Measurements from ENCODE around the gene WTAP.
"Not testable (repeated sequence)": the region's sequence is repeated elsewhere in the genome, so short reads cannot be mapped to it uniquely, and the experiment has no call there.

WTAP gene

GRCh38 chr6:159729598-159730331 lies 2.5 kb downstream of the WTAP start:
- no peak for DNase-seq

- no peak for DNase-seq
Measured at GRCh38 chr6:159730332-159730676, 3.0 kb downstream of the WTAP start.

GRCh38 chr6:159732550-159732949 lies 5.2 kb downstream of the WTAP start:
- not testable (repeated sequence) for DNase-seq

GRCh38 chr6:159733395-159733794 lies 6.1 kb downstream of the WTAP start:
- DNase-seq: not testable (repeated sequence)

- DNase-seq: no peak
Measured at GRCh38 chr6:159736908-159737307, 9.6 kb downstream of the WTAP start.

GRCh38 chr6:159739341-159739740 lies 12.0 kb downstream of the WTAP start:
- no peak for DNase-seq

- no peak for DNase-seq
Measured at GRCh38 chr6:159742165-159742564, 14.9 kb downstream of the WTAP start.

- DNase-seq: no peak
Measured at GRCh38 chr6:159745081-159745480, 17.8 kb downstream of the WTAP start.

GRCh38 chr6:159746759-159747158 lies 19.5 kb downstream of the WTAP start:
- DNase-seq: no peak

- not testable (repeated sequence) for DNase-seq
Measured at GRCh38 chr6:159748127-159748526, 20.8 kb downstream of the WTAP start.

- DNase-seq: no peak
Measured at GRCh38 chr6:159751448-159751847, 24.1 kb downstream of the WTAP start.

- DNase-seq: no peak
Measured at GRCh38 chr6:159753081-159753872, 26.0 kb downstream of the WTAP start.

- DNase-seq: no peak
Measured at GRCh38 chr6:159754401-159754800, 27.1 kb downstream of the WTAP start.

- DNase-seq: no peak
Measured at GRCh38 chr6:159754959-159755914, 27.9 kb downstream of the WTAP start.

- no peak for DNase-seq
Measured at GRCh38 chr6:159756508-159756907, 29.2 kb downstream of the WTAP start.

- DNase-seq: no peak
Measured at GRCh38 chr6:159758031-159759001, 31.0 kb downstream of the WTAP start.

- no peak for DNase-seq
Measured at GRCh38 chr6:159759645-159760044, 32.3 kb downstream of the WTAP start.

- DNase-seq: no peak
Measured at GRCh38 chr6:159760602-159761057, 33.3 kb downstream of the WTAP start.

- peak; percentile 37 for DNase-seq
Measured at GRCh38 chr6:159761129-159761872, 34.0 kb downstream of the WTAP start.

GRCh38 chr6:159761873-159762680 lies 34.8 kb downstream of the WTAP start, which contains the start of gene ACAT2:
Gene ACAT2, plus strand, starts transcription at chr6:159762045. Its CDS starts 43 bp downstream, at chr6:159762088.
- peak; percentile 86 for DNase-seq

Data from activated CD8-positive, alpha-beta memory T cell treated with anti-CD3 and anti-CD28 coated beads, Interleukin-2, amount 50 U/mL, for 4 hours (primary cell).